A549 (cell line): ENCODE measurements around the gene FAM181A. TPM values are rescaled to one million over a fixed set of nuclear protein-coding genes. Genes with fewer than 3 reads are reported as not detected.

Source experiments
- ATAC-seq, 2 experiments: fragments of 200-7000 bp in 1 of 2; fragments of >200 bp in 1 of 2; cut with Nextera tagmentation in 1 of 2; cut with Tn5 transposase in 1 of 2; 3 replicates each; pipeline versions ENCODE4 v1.8.0 to v1.9.1; 2018 to 2020; ENCODE audit warnings: mild to moderate bottlenecking in 1 of 2, moderate library complexity in 1 of 2
- CTCF ChIA-PET: fragments of 300-600 bp; sonication (Branson Sonifier 250); formaldehyde crosslinking; extraction: SDS; loops from one replicate; lab custom pipeline; 2021; ENCODE audit warnings: antibody characterized with exemption, inconsistent platforms; lab: Yijun Ruan, JAX
- POLR2A ChIA-PET: fragments of 350-600 bp; formaldehyde crosslinking; extraction: SDS; loops from one replicate; lab custom pipeline; 2021; ENCODE audit warnings: antibody characterized with exemption, inconsistent platforms; lab: Yijun Ruan, JAX
- DNase-seq, 2 experiments: peaks; one replicate each; pipeline versions ENCODE4 v3.0.0 to v3.0.0-alpha.2; 2011 to 2016; ENCODE audit warnings: low read depth in 1 of 2, low spot score in 1 of 2
- FAIRE-seq: peaks from 2 replicates; lab custom pipeline; 2011; peaks lifted over from hg19 to GRCh38; lab: Jason Lieb, UNC
- H3K27ac ChIP-seq, 2 experiments: fragments of >200 bp; sonication (Bioruptor Twin); formaldehyde crosslinking; 3 replicates each; pipeline ENCODE4 v1.5.1; 2016 to 2017
- H3K4me1 ChIP-seq: fragments of >200 bp; sonication (Bioruptor Twin); formaldehyde crosslinking; 3 replicates; pipeline ENCODE4 v1.6.1; 2016
- H3K4me2 ChIP-seq: fragments of >200 bp; sonication (Bioruptor Twin); formaldehyde crosslinking; 3 replicates; pipeline ENCODE4 v1.6.1; 2016
- H3K4me3 ChIP-seq: fragments of >200 bp; sonication (Bioruptor Twin); formaldehyde crosslinking; 3 replicates; pipeline ENCODE4 v1.5.1; 2016
- H3K9me3 ChIP-seq: fragments of >200 bp; sonication (Bioruptor Twin); formaldehyde crosslinking; 3 replicates; pipeline ENCODE4 v1.6.1; 2016
- BCL3 ChIP-seq: fragments of >200 bp; sonication (Bioruptor Twin); formaldehyde crosslinking; IDR thresholded peaks from 3 replicates; pipeline ENCODE4 v1.6.1; 2016
- BHLHE40 ChIP-seq: IDR thresholded peaks from 2 replicates; pipeline ENCODE4 v1.6.1; 2012; ENCODE audit warnings: low read depth, low read length, inconsistent platforms
- CHD2 ChIP-seq: fragments of 150-350 bp; IDR thresholded peaks from 2 replicates; pipeline ENCODE4 v1.6.1; 2014; ENCODE audit warnings: low read length; ENCODE audit not compliant: partially characterized antibody
- CHD4 ChIP-seq: fragments of 200-600 bp; sonication (generic); IDR thresholded peaks from 2 replicates; pipeline ENCODE4 v1.6.1; 2016; ENCODE audit warnings: antibody characterized with exemption, mild to moderate bottlenecking, borderline replicate concordance
- EHF ChIP-seq: fragments of 250-450 bp; sonication (Bioruptor Pico); IDR thresholded peaks from 2 replicates; pipeline ENCODE4 v1.5.0; 2020; ENCODE audit warnings: mild to moderate bottlenecking
- FOSL2 ChIP-seq, 2 experiments: fragments of 450-650 bp in 1 of 2; fragments of >200 bp in 1 of 2; sonication (Bioruptor Twin) in 1 of 2; formaldehyde crosslinking; IDR thresholded peaks; 2 replicates each; pipeline versions ENCODE4 v1.5.0 to v1.6.1; 2016 to 2020; ENCODE audit warnings: mild to moderate bottlenecking in 1 of 2, moderate library complexity in 1 of 2
- HDAC2 ChIP-seq: fragments of 200-600 bp; sonication (generic); IDR thresholded peaks from 2 replicates; pipeline ENCODE4 v1.6.1; 2016
- HES2 ChIP-seq: fragments of >200 bp; sonication (Bioruptor Twin); formaldehyde crosslinking; IDR thresholded peaks from 2 replicates; pipeline ENCODE4 v1.6.1; 2016
- HEYL ChIP-seq: fragments of 250-450 bp; sonication (Bioruptor Pico); IDR thresholded peaks from 2 replicates; pipeline ENCODE4 v1.8.0; 2021; ENCODE audit warnings: mild to moderate bottlenecking, moderate library complexity
- HMGXB4 ChIP-seq: fragments of 250-450 bp; sonication (Bioruptor Pico); IDR thresholded peaks from 2 replicates; pipeline ENCODE4 v1.5.0; 2021; ENCODE audit warnings: mild to moderate bottlenecking, moderate library complexity, borderline replicate concordance
- HOXA7 ChIP-seq: fragments of 250-450 bp; sonication (Bioruptor Pico); IDR thresholded peaks from 2 replicates; pipeline ENCODE4 v1.5.0; 2020; ENCODE audit warnings: mild to moderate bottlenecking, moderate library complexity
- HOXB13 ChIP-seq: fragments of 250-450 bp; sonication (Bioruptor Pico); IDR thresholded peaks from 2 replicates; pipeline ENCODE4 v1.5.0; 2020; ENCODE audit warnings: low read depth, mild to moderate bottlenecking, moderate library complexity
- JUNB ChIP-seq: fragments of >200 bp; sonication (Bioruptor Twin); formaldehyde crosslinking; IDR thresholded peaks from 2 replicates; pipeline ENCODE4 v1.6.1; 2016
- KDM1A ChIP-seq: fragments of 200-600 bp; sonication (generic); IDR thresholded peaks from 2 replicates; pipeline ENCODE4 v1.6.1; 2016; ENCODE audit warnings: low read depth, mild to moderate bottlenecking
- NR3C1 ChIP-seq: fragments of >200 bp; sonication (Bioruptor Twin); formaldehyde crosslinking; IDR thresholded peaks from 3 replicates; pipeline ENCODE4 v1.6.1; 2017
- PBX3 ChIP-seq: IDR thresholded peaks from 2 replicates; pipeline ENCODE4 v1.6.1; 2012
- PHF8 ChIP-seq: fragments of 200-600 bp; sonication (generic); IDR thresholded peaks from 2 replicates; pipeline ENCODE4 v1.6.1; 2016; ENCODE audit warnings: low read depth, mild to moderate bottlenecking, antibody characterized with exemption, moderate library complexity, borderline replicate concordance
- RARB ChIP-seq: fragments of 250-450 bp; sonication (Bioruptor Pico); IDR thresholded peaks from 2 replicates; pipeline ENCODE4 v1.8.0; 2021; ENCODE audit warnings: mild to moderate bottlenecking, moderate library complexity
- RCOR1 ChIP-seq: fragments of 150-350 bp; IDR thresholded peaks from 2 replicates; pipeline ENCODE4 v1.6.1; 2014; ENCODE audit warnings: antibody characterized with exemption, low read length, low read depth
- REST ChIP-seq: fragments of 200-600 bp; sonication (generic); IDR thresholded peaks from 2 replicates; pipeline ENCODE4 v1.6.1; 2016; ENCODE audit warnings: antibody characterized with exemption, mild to moderate bottlenecking, moderate library complexity
- RFX5 ChIP-seq: fragments of 450-650 bp; IDR thresholded peaks from 2 replicates; pipeline ENCODE4 v1.7.1; 2014; ENCODE audit warnings: antibody characterized with exemption, mild to moderate bottlenecking, moderate library complexity
- RNF2 ChIP-seq: fragments of 200-600 bp; sonication (generic); IDR thresholded peaks from 2 replicates; pipeline ENCODE4 v1.6.1; 2016; ENCODE audit warnings: low read depth, mild to moderate bottlenecking, antibody characterized with exemption, moderate library complexity, borderline replicate concordance
- SMC3 ChIP-seq: fragments of >200 bp; sonication (Bioruptor Twin); formaldehyde crosslinking; IDR thresholded peaks from 3 replicates; pipeline ENCODE4 v1.6.1; 2018; ENCODE audit warnings: inconsistent platforms
- ZC3H11A ChIP-seq: fragments of 450-650 bp; IDR thresholded peaks from 2 replicates; pipeline ENCODE4 v1.6.1; 2014; ENCODE audit warnings: antibody characterized with exemption, mild to moderate bottlenecking
- ZNF302 ChIP-seq: fragments of 250-450 bp; sonication (Bioruptor Pico); IDR thresholded peaks from 2 replicates; pipeline ENCODE4 v1.9.0; 2021; ENCODE audit warnings: inconsistent platforms, mild to moderate bottlenecking, moderate library complexity
- WGBS: methylation state at CpG from one replicate; pipeline ENCODE4 v1.1.6; 2017; ENCODE audit errors: missing lambda C conversion rate; 5-methylcytosine and 5-hydroxymethylcytosine counted together
- polyA plus RNA-seq, 4 experiments: library from polyadenylated mRNA; depleted of rRNA in 3 of 4; stranded (reverse); fragments of >200 nt; fragmentation: RNase III in 1 of 4; extraction: RNeasy Plus Mini Kit Qiagen cat#74134 plus additional on column Dnase treatment in 1 of 4; gene quantifications; 2 replicates in 3 of 4; 3 replicates in 1 of 4; pipeline ENCODE4 v1.2.3, GENCODE V29; 2011 to 2017

The FAM181A gene
- polyA plus RNA-seq, 2 of the 4 experiments (the other 2 are of a cell fraction): not detected

GRCh38 chr14:93975791-93976476 is 48.8 kb downstream of the FAM181A start:
- Histone ChIP-seq H3K4me2 (no peak overlapping the region), H3K9me3 (no peaks in the 10 kb centered on the region), H3K27ac (no peak overlapping the region), H3K4me3 (no peak overlapping the region), H3K4me1 (no peaks in the 10 kb centered on the region)
- ChIA-PET CTCF (interaction anchor here (2.1 to 25.8 kb wide), 3 partner anchors 8 to 33 kb away, joined by 8 to 601 read pairs (median 50); no protein-coding TSS in a partner anchor), POLR2A (no interaction called here)
- TF ChIP-seq BHLHE40 (no peak), KDM1A (no peak), NR3C1 (no peak), HOXB13 (CRISPR knock-in tag) (no peak), HEYL (no peak), JUNB (no peak), RCOR1 (no peak), CHD2 (no peak), RNF2 (no peak), PBX3 (no peak)
- 50% methylated on average over 9 of the region's 9 CpGs for WGBS
- ATAC-seq (no peak), FAIRE-seq (no peak), DNase-seq (no peak)

GRCh38 chr14:93976477-93977057 is 49.4 kb downstream of the FAM181A start, which contains the start of gene ASB2:
TSS of gene ASB2 (minus strand) at chr14:93976570. CDS start at chr14:93964539, 12,031 bp downstream.
- FAIRE-seq: no peak
- no peak for ATAC-seq
- Histone ChIP-seq H3K4me2 (no peak within 1 kb of the TSS), H3K27ac (no peak within 1 kb of the TSS), H3K4me1 (no peaks in the 10 kb centered on the region), H3K4me3 (no peak within 1 kb of the TSS), H3K9me3 (no peaks in the 10 kb centered on the region)
- DNase-seq: no peak
- WGBS: 57% methylated on average over 12 of the region's 12 CpGs
- TF ChIP-seq SMC3: no peak
- TF ChIP-seq HOXA7 (CRISPR knock-in tag): no peak
- no peak for TF ChIP-seq RCOR1
- no peak for TF ChIP-seq EHF (CRISPR knock-in tag)
- ChIA-PET CTCF (interaction anchor here (7.7 to 25.8 kb wide), 2 partner anchors 8 to 34 kb away, joined by 50 to 601 read pairs; no protein-coding TSS in a partner anchor), POLR2A (no interaction called here)

- H3K4me3 ChIP-seq: no peak overlapping the region
- DNase-seq: no peak
- ChIA-PET POLR2A (no interaction called here), CTCF (interaction anchor here (25.8 kb wide), 1 partner anchor 35 kb away, joined by 601 read pairs; no protein-coding TSS in a partner anchor)
- no peak overlapping the region for H3K27ac ChIP-seq
- WGBS: 76% methylated on average over 5 of the region's 5 CpGs
- no peaks in the 10 kb centered on the region for H3K4me1 ChIP-seq
- no peak for FAIRE-seq
- H3K4me2 ChIP-seq: no peak overlapping the region
- no peak for ATAC-seq
- no peaks in the 10 kb centered on the region for H3K9me3 ChIP-seq
- TF ChIP-seq RFX5 (no peak), FOSL2 (IDR thresholded peaks at IDR 0.05) (no peak), FOSL2 (CRISPR knock-in tag; IDR thresholded peaks at IDR 0.05) (no peak), BCL3 (no peak), ZNF302 (CRISPR knock-in tag) (no peak), HES2 (no peak), PHF8 (no peak), BHLHE40 (no peak), ZC3H11A (no peak), HDAC2 (no peak), REST (no peak), KDM1A (no peak), CHD4 (no peak), RARB (no peak), HMGXB4 (no peak)
These were observed 50.0 kb downstream of the FAM181A start for GRCh38 chr14:93977171-93977570.
